Measurements from ENCODE around the gene WDR33. TPM values are rescaled to one million over a fixed set of nuclear protein-coding genes. Genes with fewer than 3 reads are reported as not detected.

WDR33 gene
- total RNA-seq, 2 experiments from 2014 or later = 61.1 to 63.2 TPM

GRCh38 chr2:127670055-127670956, 140.7 kb downstream of the WDR33 start:
- Mint-ChIP-seq H3K36me3 (ENCODE audit: low read depth) (no peaks in the 10 kb centered on the region), H3K4me1 (ENCODE audit: low read depth) (peaks cover 4% of the 10 kb centered on the region)
- CTCF ChIA-PET = interaction anchor here (0.7 kb wide), 1 partner anchor 191 kb away, joined by 3 read pairs; no protein-coding TSS in a partner anchor

GRCh38 chr2:127669056-127669455, 141.9 kb downstream of the WDR33 start:
- no peak overlapping the region for H3K27ac Mint-ChIP-seq
- intact Hi-C loops (cut with micrococcal nuclease) = no loop called here

More at GRCh38 chr2:127670055-127670956, 140.7 kb downstream of the WDR33 start:
- Mint-ChIP-seq H3K27ac (no peak overlapping the region), H3K4me3 (no peak overlapping the region), H3K27me3 (ENCODE audit: low read depth) (peaks cover 54% of the 10 kb centered on the region), H3K9me3 (no peaks in the 10 kb centered on the region)
- DNase-seq = no peak
- intact Hi-C loops (cut with micrococcal nuclease) = no loop called here

GRCh38 chr2:127665267-127665893, 145.6 kb downstream of the WDR33 start:
- CTCF ChIA-PET = interaction anchor here (0.7 kb wide), 1 partner anchor 9 kb away, joined by 3 read pairs; no protein-coding TSS in a partner anchor
- Mint-ChIP-seq H3K36me3 (ENCODE audit: low read depth) (no peaks in the 10 kb centered on the region), H3K4me1 (ENCODE audit: low read depth) (no peaks in the 10 kb centered on the region), H3K27ac (no peak overlapping the region), H3K9me3 (no peaks in the 10 kb centered on the region), H3K4me3 (no peak overlapping the region), H3K27me3 (ENCODE audit: low read depth) (peaks cover 50% of the 10 kb centered on the region)
- DNase-seq = no peak
- intact Hi-C loops (cut with micrococcal nuclease) = no loop called here

More at GRCh38 chr2:127669056-127669455, 141.9 kb downstream of the WDR33 start:
- CTCF ChIA-PET = no interaction called here
- Mint-ChIP-seq H3K36me3 (ENCODE audit: low read depth) (no peaks in the 10 kb centered on the region), H3K4me1 (ENCODE audit: low read depth) (no peaks in the 10 kb centered on the region), H3K27me3 (ENCODE audit: low read depth) (peaks cover 54% of the 10 kb centered on the region), H3K9me3 (no peaks in the 10 kb centered on the region), H3K4me3 (no peak overlapping the region)
- no peak for DNase-seq

GRCh38 chr2:127664895-127665225, 146.1 kb downstream of the WDR33 start:
- intact Hi-C loops (cut with micrococcal nuclease) = no loop called here
- Mint-ChIP-seq H3K27me3 (ENCODE audit: low read depth) (peaks cover 48% of the 10 kb centered on the region), H3K36me3 (ENCODE audit: low read depth) (no peaks in the 10 kb centered on the region), H3K9me3 (no peaks in the 10 kb centered on the region), H3K4me3 (no peak overlapping the region), H3K4me1 (ENCODE audit: low read depth) (no peaks in the 10 kb centered on the region), H3K27ac (no peak overlapping the region)
- CTCF ChIA-PET = interaction anchor here (0.7 kb wide), 1 partner anchor 9 kb away, joined by 3 read pairs; no protein-coding TSS in a partner anchor
- no peak for DNase-seq

- H3K27me3 Mint-ChIP-seq (ENCODE audit: low read depth) = peaks cover 45% of the 10 kb centered on the region
- H3K4me1 Mint-ChIP-seq (ENCODE audit: low read depth) = no peaks in the 10 kb centered on the region
- no peaks in the 10 kb centered on the region for H3K9me3 Mint-ChIP-seq
- no peak for DNase-seq
- H3K27ac Mint-ChIP-seq = no peak overlapping the region
- intact Hi-C loops (cut with micrococcal nuclease) = no loop called here
- no peaks in the 10 kb centered on the region for H3K36me3 Mint-ChIP-seq (ENCODE audit: low read depth)
- CTCF ChIA-PET = no interaction called here
- no peak overlapping the region for H3K4me3 Mint-ChIP-seq
These were observed 146.7 kb downstream of the WDR33 start for GRCh38 chr2:127664065-127664894.

- Mint-ChIP-seq H3K4me1 (ENCODE audit: low read depth) (no peaks in the 10 kb centered on the region), H3K27ac (no peak overlapping the region), H3K36me3 (ENCODE audit: low read depth) (no peaks in the 10 kb centered on the region), H3K4me3 (no peak overlapping the region), H3K9me3 (no peaks in the 10 kb centered on the region), H3K27me3 (ENCODE audit: low read depth) (peaks cover 43% of the 10 kb centered on the region)
- CTCF ChIA-PET = no interaction called here
- intact Hi-C loops (cut with micrococcal nuclease) = no loop called here
- no peak for DNase-seq
These were observed 147.4 kb downstream of the WDR33 start for GRCh38 chr2:127663566-127664064.

GRCh38 chr2:127662937-127663565, 147.9 kb downstream of the WDR33 start:
- no peaks in the 10 kb centered on the region for H3K36me3 Mint-ChIP-seq (ENCODE audit: low read depth)
- H3K4me1 Mint-ChIP-seq (ENCODE audit: low read depth) = no peaks in the 10 kb centered on the region
- no peaks in the 10 kb centered on the region for H3K9me3 Mint-ChIP-seq
- CTCF ChIA-PET = no interaction called here
- H3K27me3 Mint-ChIP-seq (ENCODE audit: low read depth) = peaks cover 43% of the 10 kb centered on the region
- H3K27ac Mint-ChIP-seq = no peak overlapping the region
- no peak overlapping the region for H3K4me3 Mint-ChIP-seq
- no peak for DNase-seq
- intact Hi-C loops (cut with micrococcal nuclease) = no loop called here

- intact Hi-C loops (cut with micrococcal nuclease) = no loop called here
- H3K36me3 Mint-ChIP-seq (ENCODE audit: low read depth) = no peaks in the 10 kb centered on the region
- H3K27ac Mint-ChIP-seq = no peak overlapping the region
- no peak for DNase-seq
- no peaks in the 10 kb centered on the region for H3K9me3 Mint-ChIP-seq
- peaks cover 41% of the 10 kb centered on the region for H3K27me3 Mint-ChIP-seq (ENCODE audit: low read depth)
- H3K4me3 Mint-ChIP-seq = no peak overlapping the region
- CTCF ChIA-PET = no interaction called here
- no peaks in the 10 kb centered on the region for H3K4me1 Mint-ChIP-seq (ENCODE audit: low read depth)
These were observed 148.9 kb downstream of the WDR33 start for GRCh38 chr2:127661949-127662510.

GRCh38 chr2:127661072-127661649, 149.8 kb downstream of the WDR33 start:
- intact Hi-C loops (cut with micrococcal nuclease) = no loop called here
- Mint-ChIP-seq H3K27me3 (ENCODE audit: low read depth) (peaks cover 33% of the 10 kb centered on the region), H3K27ac (no peak overlapping the region), H3K4me1 (ENCODE audit: low read depth) (no peaks in the 10 kb centered on the region), H3K9me3 (no peaks in the 10 kb centered on the region), H3K4me3 (no peak overlapping the region), H3K36me3 (ENCODE audit: low read depth) (no peaks in the 10 kb centered on the region)
- CTCF ChIA-PET = no interaction called here
- DNase-seq = no peak

GRCh38 chr2:127660291-127660578, 150.7 kb downstream of the WDR33 start:
- no peak for DNase-seq
- intact Hi-C loops (cut with micrococcal nuclease) = no loop called here
- Mint-ChIP-seq H3K4me3 (no peak overlapping the region), H3K27me3 (ENCODE audit: low read depth) (peaks cover 24% of the 10 kb centered on the region), H3K4me1 (ENCODE audit: low read depth) (no peaks in the 10 kb centered on the region), H3K27ac (no peak overlapping the region), H3K9me3 (no peaks in the 10 kb centered on the region), H3K36me3 (ENCODE audit: low read depth) (no peaks in the 10 kb centered on the region)
- CTCF ChIA-PET = no interaction called here

- Mint-ChIP-seq H3K27me3 (ENCODE audit: low read depth) (peaks cover 20% of the 10 kb centered on the region), H3K4me3 (no peak overlapping the region), H3K9me3 (no peaks in the 10 kb centered on the region), H3K36me3 (ENCODE audit: low read depth) (no peaks in the 10 kb centered on the region), H3K4me1 (ENCODE audit: low read depth) (no peaks in the 10 kb centered on the region), H3K27ac (no peak overlapping the region)
- CTCF ChIA-PET = no interaction called here
- DNase-seq = no peak
- intact Hi-C loops (cut with micrococcal nuclease) = no loop called here
These were observed 151.3 kb downstream of the WDR33 start for GRCh38 chr2:127659408-127660290.

All from activated naive CD4-positive, alpha-beta T cell treated with anti-CD3 and anti-CD28 coated beads for 36 hours (primary cell).